Caco-2 (cell line): ENCODE data around the gene HOXD10. TPM values are rescaled to one million over a fixed set of nuclear protein-coding genes. Genes with fewer than 3 reads are reported as not detected.

Experiments
- BruUV-seq: library from RNA; stranded (reverse); fragments of 400-500 nt; replicated peaks from 2 replicates; lab custom pipeline; 2021; lab: Mats Ljungman, UMichigan
- CTCF ChIA-PET: fragments of 300-600 bp; sonication (Branson Sonifier 250); formaldehyde crosslinking; loops from one replicate; lab custom pipeline; 2022; ENCODE audit warnings: antibody characterized with exemption; lab: Charles Lee
- POLR2A ChIA-PET: fragments of 300-600 bp; sonication (Branson Sonifier 250); formaldehyde crosslinking; loops from one replicate; lab custom pipeline; 2022; ENCODE audit warnings: antibody characterized with exemption; lab: Charles Lee
- DNase-seq, 2 experiments: peaks; one replicate each; pipeline versions ENCODE4 v3.0.0 to v3.0.0-alpha.2; 2020 to 2022
- H3K27me3 ChIP-seq: replicated peaks from 2 replicates; pipeline ENCODE4 v1.6.0; 2011; ENCODE audit warnings: low read length; ENCODE audit not compliant: control insufficient read depth, insufficient read depth
- H3K36me3 ChIP-seq: 2 replicates; pipeline ENCODE4 v1.5.1; 2011; ENCODE audit warnings: low read length; ENCODE audit not compliant: control insufficient read depth, insufficient read depth
- H3K4me1 ChIP-seq: fragments of 250-450 bp; sonication (Bioruptor Pico); 2 replicates; pipeline ENCODE4 v1.5.1; 2020; ENCODE audit warnings: mild to moderate bottlenecking
- H3K4me3 ChIP-seq: 2 replicates; pipeline ENCODE4 v1.5.1; 2011; ENCODE audit warnings: low read depth, mild to moderate bottlenecking, control low read depth, low read length
- H3K9me3 ChIP-seq: fragments of 250-450 bp; sonication (Bioruptor Pico); 2 replicates; pipeline ENCODE4 v1.5.1; 2020; ENCODE audit warnings: mild to moderate bottlenecking, moderate library complexity
- H3K27ac Mint-ChIP-seq: one replicate; pipeline ENCODE4 v1.8.0; 2022; ENCODE audit warnings: mixed read lengths; ENCODE audit not compliant: unreplicated experiment
- H3K27me3 Mint-ChIP-seq: one replicate; pipeline ENCODE4 v1.8.0; 2022; ENCODE audit warnings: mixed read lengths; ENCODE audit not compliant: insufficient read depth, unreplicated experiment
- H3K36me3 Mint-ChIP-seq: one replicate; pipeline ENCODE4 v1.8.0; 2022; ENCODE audit warnings: mild to moderate bottlenecking, mixed read lengths; ENCODE audit not compliant: insufficient read depth, unreplicated experiment
- H3K4me1 Mint-ChIP-seq: one replicate; pipeline ENCODE4 v1.8.0; 2022; ENCODE audit warnings: low read depth, mixed read lengths; ENCODE audit not compliant: unreplicated experiment
- H3K4me3 Mint-ChIP-seq: one replicate; pipeline ENCODE4 v1.8.0; 2022; ENCODE audit warnings: mild to moderate bottlenecking, moderate library complexity, mixed read lengths; ENCODE audit not compliant: unreplicated experiment
- H3K9me3 Mint-ChIP-seq: one replicate; pipeline ENCODE4 v1.8.0; 2022; ENCODE audit warnings: mixed read lengths; ENCODE audit not compliant: unreplicated experiment
- intact Hi-C: fragments of 100-400 bp; cut with micrococcal nuclease; formaldehyde crosslinking; loops from one replicate; pipeline ENCODE4 v1.10.0; 2022; ENCODE audit not compliant: unreplicated experiment
- total RNA-seq: library from RNA; stranded (reverse); gene quantifications from 2 replicates; pipeline ENCODE4 v1.2.3, GENCODE V29; 2022
- TF ChIP-seq, protein P1 (sequence below), 2 experiments: fragments of 200-600 bp in 1 of 2; IDR thresholded peaks; 1 replicate in 1 of 2; 2 replicates in 1 of 2; pipeline versions ENCODE4 v1.5.1 to v1.8.0; 2011 to 2022; ENCODE audit warnings: antibody characterized with exemption in 1 of 2, control low read depth in 1 of 2, inconsistent platforms in 1 of 2, low read depth in 1 of 2, low read length in 1 of 2, mild to moderate bottlenecking in 1 of 2, moderate library complexity in 1 of 2; ENCODE audit not compliant: insufficient read depth in 1 of 2, severe bottlenecking in 1 of 2, unreplicated experiment in 1 of 2

The HOXD10 gene
- total RNA-seq, 1 experiment from 2014 or later: not detected

DNA sequence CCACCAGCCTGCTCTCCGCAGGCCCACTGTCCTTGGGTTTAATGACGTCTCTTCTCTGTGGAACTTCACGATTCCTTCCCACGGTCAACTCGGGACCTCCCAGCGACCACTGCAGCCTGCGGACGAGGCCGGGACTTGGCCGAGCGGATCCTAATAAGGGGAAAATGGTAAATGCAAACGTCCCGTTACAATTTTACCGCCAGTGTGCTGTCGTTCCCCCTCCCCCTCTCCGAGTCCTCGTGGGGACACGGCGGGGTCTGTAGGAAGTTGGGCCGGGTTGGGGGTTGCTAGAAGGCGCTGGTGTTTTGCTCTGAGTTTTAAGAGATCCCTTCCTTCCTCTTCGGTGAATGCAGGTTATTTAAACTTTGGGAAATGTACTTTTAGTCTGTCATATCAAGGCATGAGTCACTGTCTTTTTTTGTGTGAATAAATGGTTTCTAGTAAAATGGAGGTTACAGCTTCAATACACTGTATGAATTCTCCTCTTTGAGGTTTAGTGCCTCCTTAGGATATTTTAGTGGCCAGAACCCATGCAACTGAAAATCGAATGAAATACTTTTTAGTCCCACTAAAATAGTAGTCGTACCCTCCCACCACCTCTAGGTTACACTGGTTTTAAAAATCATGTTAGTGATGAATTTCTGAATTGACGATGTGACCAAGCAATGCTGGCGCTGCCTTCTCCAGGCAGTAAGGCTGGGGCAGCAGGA, 7.2 kb upstream of the HOXD10 start:
- CTCF ChIA-PET: interaction anchor here (2.2 kb wide), 1 partner anchor 346 kb away, joined by 6 read pairs; no protein-coding TSS in a partner anchor
- Histone ChIP-seq H3K27me3 (peaks cover 14% of the 10 kb centered on the region), H3K4me3 (no peak overlapping the region), H3K9me3 (no peaks in the 10 kb centered on the region), H3K4me1 (peaks cover 12% of the 10 kb centered on the region), H3K36me3 (no peaks in the 10 kb centered on the region)
- Mint-ChIP-seq H3K4me1 (peaks cover 12% of the 10 kb centered on the region), H3K9me3 (no peaks in the 10 kb centered on the region), H3K4me3 (no peak overlapping the region), H3K27me3 (peaks cover 57% of the 10 kb centered on the region), H3K36me3 (no peaks in the 10 kb centered on the region), H3K27ac (no peak overlapping the region)
- DNase-seq: no peak
- TF ChIP-seq, protein P1, sequence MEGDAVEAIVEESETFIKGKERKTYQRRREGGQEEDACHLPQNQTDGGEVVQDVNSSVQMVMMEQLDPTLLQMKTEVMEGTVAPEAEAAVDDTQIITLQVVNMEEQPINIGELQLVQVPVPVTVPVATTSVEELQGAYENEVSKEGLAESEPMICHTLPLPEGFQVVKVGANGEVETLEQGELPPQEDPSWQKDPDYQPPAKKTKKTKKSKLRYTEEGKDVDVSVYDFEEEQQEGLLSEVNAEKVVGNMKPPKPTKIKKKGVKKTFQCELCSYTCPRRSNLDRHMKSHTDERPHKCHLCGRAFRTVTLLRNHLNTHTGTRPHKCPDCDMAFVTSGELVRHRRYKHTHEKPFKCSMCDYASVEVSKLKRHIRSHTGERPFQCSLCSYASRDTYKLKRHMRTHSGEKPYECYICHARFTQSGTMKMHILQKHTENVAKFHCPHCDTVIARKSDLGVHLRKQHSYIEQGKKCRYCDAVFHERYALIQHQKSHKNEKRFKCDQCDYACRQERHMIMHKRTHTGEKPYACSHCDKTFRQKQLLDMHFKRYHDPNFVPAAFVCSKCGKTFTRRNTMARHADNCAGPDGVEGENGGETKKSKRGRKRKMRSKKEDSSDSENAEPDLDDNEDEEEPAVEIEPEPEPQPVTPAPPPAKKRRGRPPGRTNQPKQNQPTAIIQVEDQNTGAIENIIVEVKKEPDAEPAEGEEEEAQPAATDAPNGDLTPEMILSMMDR (IDR thresholded peaks at IDR 0.05; ENCODE audit: insufficient read depth in 1 of 2, low read depth in 1 of 2, low read length in 1 of 2, severe bottlenecking in 1 of 2, unreplicated experiment in 1 of 2): no peak
- no TSS peak for BruUV-seq
- intact Hi-C loops: no loop called here
- POLR2A ChIA-PET: no interaction called here

GRCh38 chr2:176109946-176110345, 6.6 kb upstream of the HOXD10 start:
- H3K4me3 Mint-ChIP-seq: no peak overlapping the region
- H3K9me3 Mint-ChIP-seq: no peaks in the 10 kb centered on the region
- no peak for DNase-seq
- peaks cover 14% of the 10 kb centered on the region for H3K27me3 ChIP-seq
- H3K4me1 ChIP-seq: peaks cover 6% of the 10 kb centered on the region; the same call in 1 of the 2 replicates
- H3K9me3 ChIP-seq: no peaks in the 10 kb centered on the region
- peaks cover 7% of the 10 kb centered on the region for H3K4me1 Mint-ChIP-seq
- no peak overlapping the region for H3K4me3 ChIP-seq
- ChIA-PET POLR2A (no interaction called here), CTCF (interaction anchor here (2.2 kb wide), 1 partner anchor 345 kb away, joined by 6 read pairs; no protein-coding TSS in a partner anchor)
- H3K36me3 Mint-ChIP-seq: no peaks in the 10 kb centered on the region
- intact Hi-C loops: no loop called here
- no peak overlapping the region for H3K27ac Mint-ChIP-seq
- BruUV-seq: no TSS peak
- TF ChIP-seq, protein P1 (IDR thresholded peaks at IDR 0.05; ENCODE audit: insufficient read depth in 1 of 2, low read depth in 1 of 2, low read length in 1 of 2, severe bottlenecking in 1 of 2, unreplicated experiment in 1 of 2): no peak
- H3K27me3 Mint-ChIP-seq: peaks cover 52% of the 10 kb centered on the region
- no peaks in the 10 kb centered on the region for H3K36me3 ChIP-seq

DNA sequence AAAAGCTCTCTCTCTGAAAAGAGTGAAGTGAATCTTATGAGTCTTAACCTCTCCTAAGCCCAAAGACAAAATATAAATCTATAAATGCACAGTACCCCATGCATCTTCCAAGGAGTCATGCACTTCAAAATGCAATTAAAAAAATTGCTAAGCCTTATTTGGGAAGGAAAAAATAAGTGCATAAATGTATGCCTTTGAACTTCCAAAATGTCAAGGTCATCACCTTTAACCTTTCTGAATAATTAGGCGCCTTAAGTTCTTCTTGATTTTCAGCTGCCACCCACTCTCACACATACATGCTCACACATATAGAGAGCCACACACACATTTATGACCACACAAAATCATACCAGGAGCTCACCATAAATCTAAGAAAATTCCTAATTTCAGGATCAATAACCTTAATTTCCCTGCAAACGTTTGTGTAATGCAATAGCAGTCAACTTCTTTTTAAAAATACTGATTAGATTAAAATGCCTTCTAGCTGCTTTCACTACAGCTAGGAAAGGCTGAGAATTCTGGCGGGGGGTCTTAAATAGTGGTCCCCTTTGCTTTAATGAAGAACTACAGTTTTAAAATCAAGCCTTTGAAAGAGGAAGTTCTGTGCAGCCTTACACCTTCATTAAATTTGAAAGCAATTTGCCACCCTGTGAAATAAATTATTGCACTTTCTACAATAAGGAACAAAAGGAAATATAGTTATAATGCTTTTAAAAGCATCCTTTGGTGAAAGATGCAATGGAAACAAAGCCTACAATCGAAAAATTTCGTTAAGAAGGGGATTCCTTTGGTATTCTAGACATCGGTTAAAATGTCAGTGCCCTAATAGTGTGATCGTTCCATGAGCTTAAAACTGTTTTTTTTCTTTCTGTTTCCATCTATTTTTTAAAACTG, 5.9 kb upstream of the HOXD10 start:
- peaks cover 48% of the 10 kb centered on the region for H3K27me3 Mint-ChIP-seq
- H3K4me1 Mint-ChIP-seq: peaks cover 7% of the 10 kb centered on the region
- H3K4me3 Mint-ChIP-seq: no peak overlapping the region
- H3K36me3 Mint-ChIP-seq: no peaks in the 10 kb centered on the region
- Histone ChIP-seq H3K36me3 (no peaks in the 10 kb centered on the region), H3K27me3 (peaks cover 14% of the 10 kb centered on the region), H3K4me1 (peaks cover 6% of the 10 kb centered on the region; the same call in 1 of the 2 replicates), H3K9me3 (no peaks in the 10 kb centered on the region), H3K4me3 (no peak overlapping the region)
- no peak for DNase-seq
- H3K9me3 Mint-ChIP-seq: no peaks in the 10 kb centered on the region
- ChIA-PET CTCF (interaction anchor here (2.2 kb wide), 1 partner anchor 344 kb away, joined by 6 read pairs; no protein-coding TSS in a partner anchor), POLR2A (no interaction called here)
- TF ChIP-seq, protein P1 (IDR thresholded peaks at IDR 0.05; ENCODE audit: insufficient read depth in 1 of 2, low read depth in 1 of 2, low read length in 1 of 2, severe bottlenecking in 1 of 2, unreplicated experiment in 1 of 2): no peak
- no peak overlapping the region for H3K27ac Mint-ChIP-seq
- intact Hi-C loops: no loop called here
- BruUV-seq: no TSS peak
